Stimulated activated CD8-positive, alpha-beta memory T cell treated with anti-CD3 and anti-CD28 coated beads, Interleukin-7, amount 100 ng/mL, for 4 hours (primary cell): ENCODE data around the gene NAA80.

Experiments used
- DNase-seq, 2 donors: peaks; one replicate each; pipeline ENCODE4 v3.0.0-alpha.2; 2020; ENCODE audit warnings: low read depth in 2 of 2

NAA80 gene

GRCh38 chr3:50298836-50299637 lies at the start of gene NAA80, which contains the start of gene HYAL3:
Gene NAA80 (minus strand): TSS chr3:50299405. CDS start chr3:50297463, 1,942 bp downstream.
Gene HYAL3 (minus strand): TSS chr3:50299405. CDS start chr3:50295602, 3,803 bp downstream.
- peak; percentile 97 to 99 for DNase-seq

DNA sequence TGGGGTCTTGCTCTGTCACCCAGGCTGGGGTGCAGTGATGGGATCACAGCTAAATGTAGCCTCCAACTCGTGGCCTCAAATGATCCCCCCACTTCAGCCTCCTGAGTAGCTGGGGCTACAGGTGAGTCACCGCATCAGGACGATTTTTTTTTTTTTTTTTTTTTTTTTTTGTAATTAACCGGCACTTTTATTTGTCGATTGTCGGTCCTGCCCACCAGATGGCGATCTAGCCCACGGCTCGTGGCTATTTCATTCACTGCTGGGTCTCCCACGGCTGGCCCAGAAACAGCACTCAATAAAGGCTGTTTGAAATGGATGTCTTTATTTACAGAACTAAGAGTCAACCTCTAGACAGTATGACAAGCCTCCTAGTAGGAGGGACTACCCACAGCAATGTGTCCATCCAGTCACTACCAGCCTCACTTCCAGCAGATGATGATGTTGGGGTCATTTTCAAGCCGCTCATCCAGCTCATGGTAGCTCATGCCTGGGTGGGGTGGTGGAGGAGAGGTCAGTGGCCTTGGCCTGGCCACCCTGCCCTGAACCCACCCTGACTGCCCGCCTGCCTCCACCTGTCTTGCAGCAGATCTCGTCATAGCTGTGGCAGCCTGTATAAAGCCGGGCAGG lies 48.1 kb upstream of the NAA80 start:
- DNase-seq, result peak; percentile 64 to 70

DNA sequence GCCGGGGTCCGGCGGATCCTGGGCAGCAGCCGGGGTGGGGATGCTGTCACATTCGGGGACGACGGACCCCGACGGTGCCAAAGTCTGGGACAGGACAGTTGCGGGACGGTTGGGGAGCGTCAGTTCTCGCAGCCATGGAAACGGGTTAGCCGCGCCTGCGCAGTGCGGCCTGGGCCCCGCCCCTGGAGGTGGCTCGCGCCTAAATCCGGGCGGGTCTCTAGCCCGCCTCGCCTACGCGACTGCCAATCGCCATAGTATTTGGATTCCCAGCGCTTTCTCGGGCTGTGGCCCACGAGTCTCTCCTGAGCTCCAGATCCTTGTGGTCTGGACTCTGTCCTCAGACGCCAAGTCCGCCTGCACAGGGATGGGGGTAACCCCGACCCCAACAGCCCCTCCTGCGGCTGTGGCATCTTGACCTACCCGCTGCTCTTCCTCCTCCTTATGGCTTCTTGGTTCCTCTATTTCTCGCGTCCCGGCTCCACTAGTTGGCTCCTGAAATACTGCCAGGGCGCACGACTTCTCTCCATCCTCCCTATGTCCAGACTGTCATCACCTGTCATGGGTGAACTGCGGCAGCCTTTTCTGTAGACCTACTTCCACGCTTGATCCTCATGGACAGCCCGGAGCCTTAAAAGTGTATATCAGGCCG lies 46.5 kb upstream of the NAA80 start, which contains the start of gene ZMYND10:
ZMYND10 (minus strand) TSS at position 147 of the 649 bp plus-strand sequence. CDS start 153 bp downstream, outside the sequence.
- DNase-seq, result peak; percentile 43 to 61

- DNase-seq, result no peak
Observed at GRCh38 chr3:50345008-50345407, 45.8 kb upstream of the NAA80 start.

DNA sequence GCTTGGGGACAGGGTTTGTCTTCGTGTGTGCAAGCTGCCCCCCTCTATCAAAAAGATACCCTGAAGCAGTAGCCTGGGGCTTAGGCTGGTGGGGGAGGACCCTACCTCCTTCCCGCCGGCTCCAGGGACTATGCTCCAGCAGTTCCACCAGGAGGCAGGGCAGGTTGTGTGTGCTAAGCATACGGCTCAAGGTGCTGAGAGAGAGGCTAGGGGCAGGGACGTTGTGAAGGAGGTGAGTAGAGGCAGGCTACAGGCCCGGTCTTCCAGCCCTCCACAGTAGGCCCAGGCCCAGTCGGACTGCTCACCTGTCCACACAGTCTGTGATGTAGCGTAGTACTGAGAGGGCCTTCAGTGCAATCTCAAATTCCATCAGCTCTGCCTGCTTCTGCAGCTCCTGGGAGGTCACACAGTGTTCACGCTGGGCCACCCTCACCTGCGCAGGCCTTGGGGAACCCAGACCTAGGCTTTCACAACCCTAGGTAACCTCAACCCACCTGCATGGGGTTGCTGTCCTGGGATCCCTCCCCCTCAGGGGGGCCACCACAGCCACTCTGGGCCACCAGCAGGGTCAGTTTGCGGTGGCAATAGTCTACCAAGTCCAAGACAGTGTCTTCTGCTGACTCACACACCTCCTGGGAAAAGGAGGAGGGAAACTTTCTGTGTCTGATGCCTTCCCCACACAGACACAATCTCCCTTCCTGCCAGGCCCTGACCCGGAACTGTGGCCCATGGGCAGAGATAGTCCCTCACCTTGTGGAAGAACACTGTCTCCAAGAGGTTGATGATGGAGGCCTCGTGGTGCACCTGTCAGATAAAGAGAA lies 43.8 kb upstream of the NAA80 start:
- no peak for DNase-seq

DNA sequence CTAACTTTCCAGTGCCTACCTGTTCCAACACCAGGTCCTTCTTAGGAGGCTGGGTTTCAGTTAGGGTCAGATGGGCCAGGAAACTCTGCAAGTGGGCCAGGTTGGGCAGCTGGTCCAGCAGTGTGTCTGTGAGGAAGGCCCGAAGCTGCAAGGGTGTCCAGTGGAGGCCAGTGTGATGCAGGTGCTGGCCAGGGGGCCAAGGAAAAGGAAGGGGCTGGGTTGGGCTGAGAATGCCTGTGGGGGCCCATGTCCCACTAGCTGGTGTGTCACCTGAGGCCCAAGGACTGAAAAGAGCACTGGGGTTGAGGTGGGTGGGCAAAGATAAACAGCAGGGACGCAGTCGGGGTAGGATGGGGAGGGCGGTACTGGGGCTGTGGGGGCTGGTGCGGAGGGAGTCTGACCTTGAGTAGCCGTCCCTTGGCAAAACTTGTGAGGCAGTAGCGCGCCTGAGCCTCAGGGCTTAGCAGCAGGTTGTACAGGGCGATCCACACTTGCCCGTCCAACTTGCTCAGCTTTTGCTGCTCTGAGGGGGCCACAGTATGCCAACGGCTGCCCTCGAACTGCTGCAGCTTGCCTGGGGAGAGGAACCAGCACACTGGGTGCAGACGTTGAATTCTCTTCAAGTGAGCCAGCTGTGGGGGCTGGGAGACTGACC lies 42.9 kb upstream of the NAA80 start:
- no peak for DNase-seq

DNA sequence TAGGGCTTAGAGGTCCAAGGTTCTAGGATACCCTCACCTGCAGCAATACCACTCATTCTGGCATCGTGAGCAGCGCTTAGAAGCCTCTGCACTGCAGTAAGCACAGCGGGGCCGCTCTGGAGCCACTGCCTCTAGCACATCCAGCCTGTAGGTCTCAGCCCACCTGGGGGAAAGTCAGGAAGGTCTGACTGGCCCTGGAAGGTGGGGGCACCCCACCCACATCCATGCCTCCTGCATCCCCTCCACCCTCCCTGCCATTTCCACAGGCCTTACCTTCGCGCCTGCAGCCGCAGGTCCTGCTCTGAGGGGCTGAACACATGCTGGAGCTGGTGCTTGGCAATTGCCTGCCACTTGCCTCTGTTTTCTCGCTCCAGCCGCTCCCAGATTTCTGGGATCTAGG lies 42.3 kb upstream of the NAA80 start:
- DNase-seq, result no peak

GRCh38 chr3:50340448-50341329 lies 41.5 kb upstream of the NAA80 start, which contains the start of gene RASSF1:
Gene RASSF1 (minus strand): TSS chr3:50340836. CDS start chr3:50340805, 31 bp downstream.
- DNase-seq, result peak; percentile 36 to 57

GRCh38 chr3:50340147-50340447 lies 40.9 kb upstream of the NAA80 start:
- DNase-seq, result no peak

GRCh38 chr3:50339485-50340146 lies 40.4 kb upstream of the NAA80 start:
- DNase-seq, result no peak

DNA sequence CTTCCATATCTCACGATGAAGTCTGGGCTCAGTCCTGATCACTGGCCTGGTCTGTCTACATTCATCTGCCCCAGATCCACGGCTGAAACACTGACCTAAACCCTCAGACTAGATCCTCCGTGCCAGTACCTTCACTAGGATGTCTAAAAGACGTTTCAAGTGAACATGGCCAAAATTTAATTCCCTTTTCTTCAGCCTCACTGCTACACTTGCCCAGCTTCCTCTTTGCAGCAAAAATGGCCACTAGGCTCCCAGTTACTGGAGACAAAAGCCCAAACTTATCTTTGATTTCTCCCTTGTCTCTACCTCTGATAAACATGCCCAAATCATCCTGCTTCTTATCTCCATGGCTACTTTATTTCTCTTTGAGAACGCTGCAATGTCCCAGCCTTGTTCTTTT lies 39.8 kb upstream of the NAA80 start:
- no peak for DNase-seq

DNA sequence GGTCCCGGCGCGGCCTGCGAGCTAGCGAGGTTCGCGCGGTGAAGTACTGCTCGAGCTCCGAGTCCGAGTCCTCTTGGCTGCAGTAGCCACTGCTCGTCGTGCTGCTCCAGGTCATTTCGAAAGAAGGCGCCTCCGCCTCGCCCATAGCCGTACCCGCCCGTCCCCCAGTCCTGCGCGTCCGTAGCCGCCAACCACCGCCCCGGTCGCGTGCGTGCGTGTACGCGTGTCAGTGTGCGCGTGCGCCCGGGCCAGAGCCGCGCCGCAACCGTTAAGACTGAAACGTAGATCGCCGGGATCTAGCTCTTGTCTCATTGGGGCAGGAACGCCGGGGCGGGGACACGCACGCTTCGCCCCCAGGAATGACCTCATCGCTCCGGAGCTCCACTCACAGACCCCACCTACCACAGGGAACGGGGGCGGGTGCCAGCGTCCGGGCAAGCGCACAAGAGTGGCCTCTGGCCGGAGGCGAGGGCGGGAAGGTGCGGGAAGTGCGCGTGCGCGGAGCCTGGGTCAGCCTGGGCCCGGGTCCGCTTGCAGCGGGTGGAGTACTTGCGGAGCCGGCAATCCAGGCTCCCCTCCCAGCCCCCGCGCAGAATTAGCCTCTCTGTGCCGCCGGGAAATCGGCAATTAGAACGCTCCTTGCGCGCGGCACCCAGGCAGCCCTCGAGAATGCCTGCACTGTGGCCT lies 38.1 kb upstream of the NAA80 start:
- DNase-seq, result peak; percentile 91 to 96

GRCh38 chr3:50336452-50337174 lies 37.4 kb upstream of the NAA80 start:
- no peak for DNase-seq

DNA sequence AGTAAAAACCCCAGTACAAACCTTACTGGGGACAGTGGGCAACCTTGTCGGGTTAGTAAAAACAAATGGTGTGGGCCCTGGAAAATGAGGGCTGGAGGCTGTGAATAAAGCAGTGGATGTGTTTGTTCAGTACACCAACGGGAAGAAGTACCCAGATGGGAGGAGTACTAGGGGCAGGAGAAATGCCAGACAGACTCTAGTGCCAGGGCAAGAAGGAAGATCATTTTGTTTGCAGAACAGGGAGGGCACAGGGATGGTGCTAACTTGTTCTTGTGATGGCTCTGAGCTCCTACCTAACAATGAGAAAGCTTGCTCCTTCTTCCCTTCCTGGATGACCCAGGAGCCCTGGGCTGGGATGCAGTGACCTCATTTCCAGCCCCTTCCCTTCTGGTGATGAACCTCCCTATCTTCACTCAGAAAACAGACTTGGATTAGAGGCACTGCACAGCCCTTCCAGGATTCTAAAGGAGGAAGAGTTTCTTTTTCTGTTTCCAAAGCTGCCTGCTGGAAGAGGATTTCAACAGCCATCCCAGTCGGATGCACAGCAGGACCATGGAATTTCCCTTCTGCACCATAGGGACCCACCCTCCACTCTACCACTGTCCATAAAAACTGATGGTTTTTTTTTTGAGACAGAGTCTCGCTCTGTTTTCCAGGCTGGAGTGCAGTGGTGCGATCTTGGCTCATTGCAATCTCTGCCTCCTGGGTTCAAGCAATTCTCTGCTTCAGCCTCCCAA lies 35.3 kb upstream of the NAA80 start:
- DNase-seq, result no peak

- DNase-seq, result no peak
Observed at GRCh38 chr3:50333744-50334328, 34.6 kb upstream of the NAA80 start.

GRCh38 chr3:50331364-50331907 lies 32.2 kb upstream of the NAA80 start:
- DNase-seq, result no peak

DNA sequence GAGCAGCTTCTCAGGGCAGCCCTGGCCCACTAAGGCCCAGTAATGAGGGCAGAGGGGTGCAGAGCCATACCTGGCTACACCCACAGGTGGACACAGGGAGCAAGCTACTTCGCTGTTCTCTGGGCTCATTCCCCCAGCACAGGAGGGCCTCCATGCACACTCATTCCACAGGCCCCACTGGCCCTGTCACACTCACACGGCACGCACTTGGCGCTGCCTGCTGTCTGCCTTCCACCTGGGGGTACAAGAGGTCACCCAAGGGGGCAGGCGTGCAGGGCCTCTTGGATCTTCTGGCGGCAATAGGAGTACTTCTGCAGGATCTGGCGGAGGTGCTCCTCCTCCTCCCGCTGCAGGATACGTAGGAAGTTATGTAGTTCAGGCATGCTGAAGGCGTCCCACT lies 31.1 kb upstream of the NAA80 start:
- no peak for DNase-seq
